ENCODE data around the gene TTLL11.

Gene TTLL11

DNA sequence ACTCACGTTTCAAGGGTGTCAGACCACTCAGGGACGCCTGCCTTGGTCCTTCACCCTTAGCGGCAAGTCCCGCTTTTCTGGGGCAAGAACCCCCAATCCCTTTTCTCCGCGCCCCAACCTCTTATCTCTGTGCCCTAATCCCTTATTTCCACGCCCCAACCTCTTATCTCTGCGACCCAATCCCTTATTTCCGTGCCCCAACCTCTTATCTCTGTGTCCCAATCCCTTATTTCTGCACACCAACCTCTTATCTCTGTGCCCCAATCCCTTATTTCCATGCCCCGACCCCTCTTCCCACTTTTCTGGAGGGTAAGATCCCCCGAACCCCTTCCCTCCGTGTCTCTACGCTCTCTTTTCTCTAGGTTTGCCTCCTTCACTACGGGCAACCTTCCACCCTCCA lies 302.3 kb downstream of the TTLL11 start:
- Histone ChIP-seq H3K36me3 (ENCODE audit: control insufficient read depth, low read length) (no peaks in the 10 kb centered on the region), H3K4me3 (ENCODE audit: low read length) (no peak overlapping the region), H4K20me1 (ENCODE audit: control insufficient read depth, insufficient read depth, low read depth, low read length) (no peaks in the 10 kb centered on the region), H3K4me2 (ENCODE audit: low read length) (no peak overlapping the region), H3F3A (ENCODE audit: control insufficient read depth, insufficient read depth) (no peaks in the 10 kb centered on the region), H3K4me1 (ENCODE audit: control insufficient read depth, low read length) (no peaks in the 10 kb centered on the region), H3K9me3 (ENCODE audit: control insufficient read depth, insufficient read depth, low read length) (no peaks in the 10 kb centered on the region), H3K9me2 (replicated peaks; ENCODE audit: control insufficient read depth, low read length) (no peaks in the 10 kb centered on the region), H3K27me3 (ENCODE audit: control insufficient read depth, low read length) (no peaks in the 10 kb centered on the region; the same call in 1 of the 2 replicates), H3K27ac (ENCODE audit: low read depth, low read length) (no peak overlapping the region), H3K79me2 (ENCODE audit: control insufficient read depth, low read length) (no peaks in the 10 kb centered on the region)
- TF ChIP-seq EZH2phosphoT487 (IDR thresholded peaks at IDR 0.05; ENCODE audit: borderline replicate concordance, low read length), result no peak
- TF ChIP-seq CTCF (IDR thresholded peaks at IDR 0.05; ENCODE audit: low read depth, low read length, poor library complexity, severe bottlenecking), result no peak

- Histone ChIP-seq H3K27ac (ENCODE audit: low read depth, low read length) (no peak overlapping the region), H3K4me2 (ENCODE audit: low read length) (no peak overlapping the region), H3K27me3 (ENCODE audit: control insufficient read depth, low read length) (no peaks in the 10 kb centered on the region; the same call in 1 of the 2 replicates), H3K9me3 (ENCODE audit: control insufficient read depth, insufficient read depth, low read length) (no peaks in the 10 kb centered on the region), H3K79me2 (ENCODE audit: control insufficient read depth, low read length) (no peaks in the 10 kb centered on the region), H3K4me1 (ENCODE audit: control insufficient read depth, low read length) (peaks cover 4% of the 10 kb centered on the region; the same call in 1 of the 2 replicates), H3F3A (ENCODE audit: control insufficient read depth, insufficient read depth) (no peaks in the 10 kb centered on the region), H3K9me2 (replicated peaks; ENCODE audit: control insufficient read depth, low read length) (no peaks in the 10 kb centered on the region), H3K4me3 (ENCODE audit: low read length) (no peak overlapping the region), H3K36me3 (ENCODE audit: control insufficient read depth, low read length) (no peaks in the 10 kb centered on the region), H4K20me1 (ENCODE audit: control insufficient read depth, insufficient read depth, low read depth, low read length) (no peaks in the 10 kb centered on the region)
- TF ChIP-seq EZH2phosphoT487 (IDR thresholded peaks at IDR 0.05; ENCODE audit: borderline replicate concordance, low read length) (no peak), CTCF (IDR thresholded peaks at IDR 0.05; ENCODE audit: low read depth, low read length, poor library complexity, severe bottlenecking) (no peak)
Measured at GRCh38 chr9:121788686-121789366, 304.3 kb downstream of the TTLL11 start.

DNA sequence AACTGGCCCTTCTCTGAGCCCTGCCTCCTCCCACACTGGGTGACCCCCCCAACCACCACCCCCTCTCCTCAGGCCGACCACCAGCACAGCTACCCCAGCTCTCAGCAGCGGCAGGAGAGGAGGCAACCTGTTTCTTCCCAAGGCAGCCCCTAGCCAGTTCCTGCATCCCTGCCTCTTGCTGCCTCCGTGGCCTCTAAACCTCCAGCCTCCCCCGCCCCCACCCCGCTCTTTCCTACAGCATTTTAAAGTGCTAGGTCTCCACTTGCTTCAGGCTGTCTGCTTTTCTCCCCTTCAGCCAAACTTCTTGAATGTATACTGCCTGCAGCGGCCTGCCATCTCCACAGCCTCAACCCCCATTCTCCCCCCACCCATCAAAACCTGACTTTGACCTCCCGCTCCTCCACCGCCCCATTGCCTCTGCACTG lies 306.1 kb downstream of the TTLL11 start:
- no peaks in the 10 kb centered on the region; the same call in 1 of the 2 replicates for H3K27me3 ChIP-seq (ENCODE audit: control insufficient read depth, low read length)
- H3K4me3 ChIP-seq (ENCODE audit: low read length), result no peak overlapping the region
- no peaks in the 10 kb centered on the region for H3K79me2 ChIP-seq (ENCODE audit: control insufficient read depth, low read length)
- no peaks in the 10 kb centered on the region for H3K9me3 ChIP-seq (ENCODE audit: control insufficient read depth, insufficient read depth, low read length)
- no peaks in the 10 kb centered on the region for H3K9me2 ChIP-seq (replicated peaks; ENCODE audit: control insufficient read depth, low read length)
- peaks cover 6% of the 10 kb centered on the region; the same call in 1 of the 2 replicates for H3K4me1 ChIP-seq (ENCODE audit: control insufficient read depth, low read length)
- H3F3A ChIP-seq (ENCODE audit: control insufficient read depth, insufficient read depth), result no peaks in the 10 kb centered on the region
- H3K4me2 ChIP-seq (ENCODE audit: low read length), result no peak overlapping the region
- TF ChIP-seq CTCF (IDR thresholded peaks at IDR 0.05; ENCODE audit: low read depth, low read length, poor library complexity, severe bottlenecking), result no peak
- TF ChIP-seq EZH2phosphoT487 (IDR thresholded peaks at IDR 0.05; ENCODE audit: borderline replicate concordance, low read length), result no peak
- no peaks in the 10 kb centered on the region for H3K36me3 ChIP-seq (ENCODE audit: control insufficient read depth, low read length)
- H3K27ac ChIP-seq (ENCODE audit: low read depth, low read length), result no peak overlapping the region
- H4K20me1 ChIP-seq (ENCODE audit: control insufficient read depth, insufficient read depth, low read depth, low read length), result no peaks in the 10 kb centered on the region

Data from DOHH2 (cell line).